Measurements from ENCODE around the gene UBE2D3.
A peak's percentile ranks its signal among the peaks of the same experiment; 100 is the strongest.

The UBE2D3 gene

GRCh38 chr4:102792361-102792936 lies 34.9 kb downstream of the UBE2D3 start:
- DNase-seq (ENCODE audit: low spot score) (no peak), FAIRE-seq (no peak)

GRCh38 chr4:102791318-102791835 lies 36.0 kb downstream of the UBE2D3 start:
- no peak for FAIRE-seq

GRCh38 chr4:102789317-102789717 lies 38.0 kb downstream of the UBE2D3 start:
- DNase-seq (ENCODE audit: low spot score) (no peak), FAIRE-seq (no peak)

More at GRCh38 chr4:102791318-102791835, 36.0 kb downstream of the UBE2D3 start:
- no peak for DNase-seq (ENCODE audit: low spot score)

GRCh38 chr4:102787944-102788343 lies 39.4 kb downstream of the UBE2D3 start:
- FAIRE-seq = no peak
- DNase-seq (ENCODE audit: low spot score) = no peak

- FAIRE-seq (no peak), DNase-seq (ENCODE audit: low spot score) (no peak)
Observed at GRCh38 chr4:102787096-102787881, 40.1 kb downstream of the UBE2D3 start.

- DNase-seq (ENCODE audit: low spot score) (no peak), FAIRE-seq (no peak)
Observed at GRCh38 chr4:102786279-102786678, 41.1 kb downstream of the UBE2D3 start.

GRCh38 chr4:102783006-102783405 lies 44.3 kb downstream of the UBE2D3 start:
- DNase-seq (ENCODE audit: low spot score) (no peak), FAIRE-seq (no peak)

GRCh38 chr4:102781570-102781969 lies 45.8 kb downstream of the UBE2D3 start:
- FAIRE-seq (no peak), DNase-seq (ENCODE audit: low spot score) (no peak)

- DNase-seq (ENCODE audit: low spot score) (no peak), FAIRE-seq (no peak)
Observed at GRCh38 chr4:102780476-102781144, 46.7 kb downstream of the UBE2D3 start.

GRCh38 chr4:102779204-102779603 lies 48.1 kb downstream of the UBE2D3 start:
- DNase-seq (ENCODE audit: low spot score) = no peak
- FAIRE-seq = no peak

GRCh38 chr4:102778720-102779119 lies 48.6 kb downstream of the UBE2D3 start:
- FAIRE-seq (no peak), DNase-seq (ENCODE audit: low spot score) (no peak)

GRCh38 chr4:102775805-102776204 lies 51.5 kb downstream of the UBE2D3 start:
- DNase-seq (ENCODE audit: low spot score) (no peak), FAIRE-seq (no peak)

- no peak for DNase-seq (ENCODE audit: low spot score)
- FAIRE-seq = no peak
Observed at GRCh38 chr4:102774254-102774653, 53.1 kb downstream of the UBE2D3 start.

GRCh38 chr4:102772738-102773340 lies 54.5 kb downstream of the UBE2D3 start:
- DNase-seq (ENCODE audit: low spot score) (no peak), FAIRE-seq (no peak)

GRCh38 chr4:102764901-102765300 lies 62.5 kb downstream of the UBE2D3 start:
- FAIRE-seq (no peak), DNase-seq (ENCODE audit: low spot score) (no peak)

- no peak for DNase-seq (ENCODE audit: low spot score)
- FAIRE-seq = no peak
Observed at GRCh38 chr4:102761906-102762305, 65.4 kb downstream of the UBE2D3 start.

GRCh38 chr4:102761296-102761701 lies 66.1 kb downstream of the UBE2D3 start:
- DNase-seq (ENCODE audit: low spot score) = no peak
- no peak for FAIRE-seq

GRCh38 chr4:102760645-102761295 lies 66.6 kb downstream of the UBE2D3 start, which contains the start of gene MANBA:
TSS of gene MANBA (minus strand) at chr4:102760968. CDS start at chr4:102760894, 74 bp downstream.
- no peak for FAIRE-seq

GRCh38 chr4:102759831-102760644 lies 67.3 kb downstream of the UBE2D3 start:
- FAIRE-seq (no peak), DNase-seq (ENCODE audit: low spot score) (peak; percentile 25)

More at GRCh38 chr4:102760645-102761295, 66.6 kb downstream of the UBE2D3 start, which contains the start of gene MANBA:
- peak; percentile 95 for DNase-seq (ENCODE audit: low spot score)
